OCI-LY3 (cell line): ENCODE data around the gene TSNAXIP1.

Source experiments
- H2AFZ ChIP-seq: fragments of 200-600, 300-600 bp; shearing (Covaris generic); 2 replicates; pipeline ENCODE4 v1.6.0; 2014; ENCODE audit warnings: antibody characterized with exemption, low read depth, low read length
- H3K27ac ChIP-seq: fragments of 200-600, 300-600 bp; sonication (generic); 2 replicates; pipeline ENCODE4 v1.5.1; 2014; ENCODE audit warnings: mild to moderate bottlenecking, low read length, moderate library complexity, mixed read lengths
- H3K27me3 ChIP-seq: fragments of 200-600, 300-600 bp; sonication (generic); 2 replicates; pipeline ENCODE4 v1.6.1; 2014; ENCODE audit warnings: low read depth, low read length, mixed read lengths
- H3K36me3 ChIP-seq: fragments of 200-600, 300-600 bp; sonication (generic); replicated peaks from 2 replicates; pipeline ENCODE3; 2014; ENCODE audit warnings: low read depth, low read length, mixed read lengths
- H3K4me1 ChIP-seq: fragments of 300-600, 200-600 bp; sonication (generic); 2 replicates; pipeline ENCODE4 v1.6.1; 2014; ENCODE audit warnings: low read length, mixed read lengths
- H3K4me2 ChIP-seq: fragments of 200-600, 300-600 bp; sonication (generic); 2 replicates; pipeline ENCODE4 v1.6.1; 2014; ENCODE audit warnings: low read length, mixed read lengths
- H3K4me3 ChIP-seq: fragments of 300-600, 200-600 bp; sonication (generic); 2 replicates; pipeline ENCODE4 v1.5.1; 2014; ENCODE audit warnings: antibody characterized with exemption, mild to moderate bottlenecking, low read length, moderate library complexity
- H3K79me2 ChIP-seq: fragments of 300-600, 200-600 bp; shearing (Covaris generic); 2 replicates; pipeline ENCODE4 v1.6.1; 2014; ENCODE audit warnings: mild to moderate bottlenecking, low read length, mixed read lengths
- H3K9ac ChIP-seq: fragments of 300-600, 200-600 bp; shearing (Covaris generic); 2 replicates; pipeline ENCODE4 v1.6.0; 2014; ENCODE audit warnings: mild to moderate bottlenecking, low read length, moderate library complexity
- H3K9me3 ChIP-seq: fragments of 200-600, 300-600 bp; shearing (Covaris generic); 2 replicates; pipeline ENCODE4 v1.6.1; 2014; ENCODE audit warnings: low read length, mixed read lengths; ENCODE audit not compliant: insufficient read depth
- H4K20me1 ChIP-seq: fragments of 200-600, 300-600 bp; sonication (generic); 2 replicates; pipeline ENCODE4 v1.6.1; 2016; ENCODE audit warnings: low read length, mixed read lengths; ENCODE audit not compliant: insufficient read depth
- EZH2phosphoT487 ChIP-seq: fragments of 200-600 bp; shearing (Covaris generic); IDR thresholded peaks from 2 replicates; pipeline ENCODE4 v1.6.1; 2018; ENCODE audit warnings: antibody characterized with exemption, mixed run types, low read depth
- TF ChIP-seq, protein P1 (sequence below): fragments of 200-600, 300-600 bp; sonication (generic); IDR thresholded peaks from 2 replicates; pipeline ENCODE4 v1.5.1; 2014; ENCODE audit warnings: antibody characterized with exemption, low read length, low read depth

The TSNAXIP1 gene

GRCh38 chr16:67796099-67796718, 10.5 kb upstream of the TSNAXIP1 start:
- Histone ChIP-seq H3K79me2 (peaks cover 50% of the 10 kb centered on the region), H3K27me3 (no peaks in the 10 kb centered on the region), H3K4me2 (no peak overlapping the region), H3K36me3 (peaks cover 12% of the 10 kb centered on the region), H3K9ac (no peak overlapping the region), H3K4me1 (no peaks in the 10 kb centered on the region), H3K9me3 (no peaks in the 10 kb centered on the region), H2AFZ (no peak overlapping the region), H4K20me1 (peaks cover 32% of the 10 kb centered on the region), H3K27ac (no peak overlapping the region), H3K4me3 (no peak overlapping the region)
- TF ChIP-seq EZH2phosphoT487 = no peak
- TF ChIP-seq, protein P1, sequence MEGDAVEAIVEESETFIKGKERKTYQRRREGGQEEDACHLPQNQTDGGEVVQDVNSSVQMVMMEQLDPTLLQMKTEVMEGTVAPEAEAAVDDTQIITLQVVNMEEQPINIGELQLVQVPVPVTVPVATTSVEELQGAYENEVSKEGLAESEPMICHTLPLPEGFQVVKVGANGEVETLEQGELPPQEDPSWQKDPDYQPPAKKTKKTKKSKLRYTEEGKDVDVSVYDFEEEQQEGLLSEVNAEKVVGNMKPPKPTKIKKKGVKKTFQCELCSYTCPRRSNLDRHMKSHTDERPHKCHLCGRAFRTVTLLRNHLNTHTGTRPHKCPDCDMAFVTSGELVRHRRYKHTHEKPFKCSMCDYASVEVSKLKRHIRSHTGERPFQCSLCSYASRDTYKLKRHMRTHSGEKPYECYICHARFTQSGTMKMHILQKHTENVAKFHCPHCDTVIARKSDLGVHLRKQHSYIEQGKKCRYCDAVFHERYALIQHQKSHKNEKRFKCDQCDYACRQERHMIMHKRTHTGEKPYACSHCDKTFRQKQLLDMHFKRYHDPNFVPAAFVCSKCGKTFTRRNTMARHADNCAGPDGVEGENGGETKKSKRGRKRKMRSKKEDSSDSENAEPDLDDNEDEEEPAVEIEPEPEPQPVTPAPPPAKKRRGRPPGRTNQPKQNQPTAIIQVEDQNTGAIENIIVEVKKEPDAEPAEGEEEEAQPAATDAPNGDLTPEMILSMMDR = no peak

- H3K4me2 ChIP-seq = no peak overlapping the region
- H3K79me2 ChIP-seq = peaks cover 69% of the 10 kb centered on the region
- H3K36me3 ChIP-seq = peaks cover 29% of the 10 kb centered on the region
Measured at GRCh38 chr16:67800338-67800926, 6.3 kb upstream of the TSNAXIP1 start.

DNA sequence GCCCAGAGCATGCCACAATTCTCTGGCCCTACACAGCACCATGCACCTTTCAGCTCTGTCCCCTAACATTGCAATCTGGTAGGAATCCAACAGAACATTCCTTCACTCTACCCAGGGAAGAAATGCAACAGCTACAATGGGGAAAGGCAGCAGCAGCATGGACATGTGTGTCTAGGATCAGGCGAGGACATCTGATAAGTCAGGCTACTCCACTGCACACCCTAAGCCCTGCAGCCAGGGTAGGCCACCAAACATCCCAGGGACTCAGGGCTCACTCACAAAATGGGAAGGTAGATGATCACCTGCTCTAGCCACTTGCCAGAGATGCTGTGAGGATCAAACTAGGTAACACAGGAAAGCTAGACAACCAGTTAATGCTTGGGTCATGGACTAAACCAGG, 5.4 kb upstream of the TSNAXIP1 start:
- Histone ChIP-seq H3K27me3 (no peaks in the 10 kb centered on the region), H2AFZ (no peak overlapping the region), H4K20me1 (peaks cover 32% of the 10 kb centered on the region), H3K9me3 (no peaks in the 10 kb centered on the region), H3K4me1 (peaks cover 39% of the 10 kb centered on the region), H3K79me2 (peaks cover 76% of the 10 kb centered on the region), H3K9ac (no peak overlapping the region), H3K4me3 (no peak overlapping the region), H3K4me2 (no peak overlapping the region), H3K36me3 (peaks cover 29% of the 10 kb centered on the region), H3K27ac (no peak overlapping the region)
- no peak for TF ChIP-seq EZH2phosphoT487
- TF ChIP-seq, protein P1 = no peak

More at GRCh38 chr16:67800338-67800926, 6.3 kb upstream of the TSNAXIP1 start:
- no peak overlapping the region for H3K27ac ChIP-seq
- no peak for TF ChIP-seq EZH2phosphoT487
- TF ChIP-seq, protein P1 = no peak
- H3K27me3 ChIP-seq = no peaks in the 10 kb centered on the region
- H3K9ac ChIP-seq = no peak overlapping the region
- H2AFZ ChIP-seq = no peak overlapping the region
- H3K4me3 ChIP-seq = no peak overlapping the region
- H4K20me1 ChIP-seq = peaks cover 32% of the 10 kb centered on the region
- H3K4me1 ChIP-seq = peaks cover 37% of the 10 kb centered on the region
- H3K9me3 ChIP-seq = no peaks in the 10 kb centered on the region

- Histone ChIP-seq H3K27ac (peak overlapping the region; percentile 19; the same call in 1 of the 2 replicates), H3K4me1 (peaks cover 39% of the 10 kb centered on the region), H3K36me3 (peaks cover 29% of the 10 kb centered on the region)
Measured at GRCh38 chr16:67801883-67802282, 4.8 kb upstream of the TSNAXIP1 start.

More at GRCh38 chr16:67801883-67802282, 4.8 kb upstream of the TSNAXIP1 start:
- Histone ChIP-seq H3K9ac (no peak overlapping the region), H3K4me3 (no peak overlapping the region), H4K20me1 (peaks cover 25% of the 10 kb centered on the region), H3K27me3 (no peaks in the 10 kb centered on the region), H2AFZ (no peak overlapping the region), H3K4me2 (0 out of 2 replicates have a peak overlapping the region, but pooled peaks have one; percentile 16), H3K9me3 (no peaks in the 10 kb centered on the region), H3K79me2 (peaks cover 71% of the 10 kb centered on the region)
- no peak for TF ChIP-seq EZH2phosphoT487
- TF ChIP-seq, protein P1 = no peak
